K562 (cell line): ENCODE results near the gene POLR2H. TPM values are rescaled to one million over a fixed set of nuclear protein-coding genes. Genes with fewer than 3 reads are reported as not detected.

Experiments used
- ARNT ChIP-seq, 2 experiments: fragments of 450-650 bp; IDR thresholded peaks; 2 replicates each; pipeline ENCODE4 v1.6.1; 2016; ENCODE audit warnings: mild to moderate bottlenecking in 1 of 2
- GTF2A2 ChIP-seq: IDR thresholded peaks from 2 replicates; pipeline ENCODE4 v1.6.1; 2016; ENCODE audit warnings: mild to moderate bottlenecking, missing genetic modification characterization, missing compliant biosample characterization
- HNRNPL ChIP-seq: fragments of 200-400 bp; formaldehyde crosslinking; IDR thresholded peaks from 2 replicates; pipeline ENCODE4 v1.6.1; 2017; ENCODE audit warnings: low read depth, mild to moderate bottlenecking, low read length
- IFI16 ChIP-seq: fragments of 250-450 bp; sonication (Bioruptor Pico); IDR thresholded peaks from 2 replicates; pipeline ENCODE4 v2.1.2; 2022; ENCODE audit warnings: mild to moderate bottlenecking, inconsistent platforms
- LEF1 ChIP-seq: fragments of 450-650 bp; IDR thresholded peaks from 2 replicates; pipeline ENCODE4 v1.6.1; 2016; ENCODE audit warnings: mild to moderate bottlenecking
- MCM7 ChIP-seq, 2 experiments: fragments of 450-650 bp; IDR thresholded peaks; 2 replicates each; pipeline ENCODE4 v1.6.1; 2016 to 2018
- PRMT5 ChIP-seq: sonication (generic); formaldehyde crosslinking; IDR thresholded peaks from 2 replicates; pipeline ENCODE4 v1.5.0; 2020; ENCODE audit warnings: missing genetic modification reagents
- REST ChIP-seq, 2 experiments: fragments of 450-650 bp; formaldehyde crosslinking in 1 of 2; IDR thresholded peaks; 2 replicates each; pipeline versions ENCODE4 v1.4.0 to v1.6.1; 2014 to 2020; ENCODE audit warnings: mild to moderate bottlenecking in 2 of 2, borderline replicate concordance in 1 of 2, low read depth in 1 of 2
- RNF219 ChIP-seq: fragments of 250-450 bp; sonication (Bioruptor Pico); IDR thresholded peaks from 2 replicates; pipeline ENCODE4 v1.5.0; 2022; ENCODE audit warnings: mild to moderate bottlenecking
- SP1 ChIP-seq: sonication (generic); formaldehyde crosslinking; IDR thresholded peaks from 2 replicates; pipeline ENCODE4 v1.8.1; 2022; ENCODE audit warnings: mild to moderate bottlenecking, missing genetic modification reagents
- SUPT5H ChIP-seq: fragments of 450-650 bp; IDR thresholded peaks from 2 replicates; pipeline ENCODE4 v1.6.1; 2016
- TRIM28 ChIP-seq: fragments of 450-650 bp; IDR thresholded peaks from 2 replicates; pipeline ENCODE4 v1.6.1; 2017
- ZMIZ1 ChIP-seq, 2 experiments: fragments of 150-350 bp in 1 of 2; IDR thresholded peaks; 2 replicates each; pipeline ENCODE4 v1.6.1; 2012 to 2016; ENCODE audit warnings: low read depth in 2 of 2, low read length in 2 of 2, mild to moderate bottlenecking in 1 of 2, moderate library complexity in 1 of 2
- ZNF644 ChIP-seq: fragments of 200-800 bp; sonication (Bioruptor generic); IDR thresholded peaks from 2 replicates; pipeline ENCODE4 v1.6.1; 2016; ENCODE audit warnings: low read depth, missing genetic modification characterization, missing compliant biosample characterization
- polyA plus RNA-seq, 8 experiments: library from polyadenylated mRNA; depleted of rRNA in 4 of 8; stranded (reverse) in 5 of 8; unstranded in 3 of 8; fragments of >200 nt; fragmentation: Nextera tagmentation in 2 of 8; fragmentation: Illumina TruSeq in 1 of 8; extraction: Ambion mirVana in 2 of 8; extraction: Trizol in 1 of 8; gene quantifications; 2 replicates each; pipeline versions ENCODE4 v1.2.1 to v1.2.3, GENCODE V29; 2011 to 2014; ENCODE audit warnings: inconsistent platforms in 1 of 8, missing spikeins in 1 of 8
- total RNA-seq, 7 experiments: library from RNA; depleted of rRNA in 6 of 7; stranded (reverse); fragments of >200 nt in 6 of 7; fragmentation: Illumina TruSeq in 2 of 7; extraction: Trizol in 2 of 7; gene quantifications; 2 replicates each; pipeline versions ENCODE4 v1.2.1 to v1.2.3, GENCODE V29; 2011 to 2021; ENCODE audit warnings: low replicate concordance in 1 of 7

Gene POLR2H
- total and polyA plus RNA-seq, 9 of the 15 experiments (the other 6 are each of a cell fraction or from before 2014, with no cell fraction given), result 128 to 512 (median 220) TPM

- TF ChIP-seq REST (IDR thresholded peaks at IDR 0.05; ENCODE audit: borderline replicate concordance) (no peak), REST (CRISPR knock-in tag; IDR thresholded peaks at IDR 0.05; ENCODE audit: low read depth) (no peak), HNRNPL (no peak), GTF2A2 (tag) (no peak), MCM7 (IDR thresholded peaks at IDR 0.05) (no peak), ZNF644 (tag) (no peak), ZMIZ1 (IDR thresholded peaks at IDR 0.05; ENCODE audit: low read depth in 2 of 2, low read length in 2 of 2) (no peak), SUPT5H (peak; percentile 37), TRIM28 (no peak), ARNT (IDR thresholded peaks at IDR 0.05) (no peak), LEF1 (peak; percentile 36; the same call in 1 of the 2 replicates), RNF219 (CRISPR knock-in tag) (no peak), PRMT5 (CRISPR knock-in tag) (no peak), IFI16 (CRISPR knock-in tag) (no peak), SP1 (CRISPR knock-in tag) (0 out of 2 replicates have a peak, but pooled peaks have one; percentile 16)
Measured at GRCh38 chr3:184347321-184348056, 14.0 kb upstream of the POLR2H start (continued).
